ENCODE results near the gene UBE2E2.

UBE2E2 gene

DNA sequence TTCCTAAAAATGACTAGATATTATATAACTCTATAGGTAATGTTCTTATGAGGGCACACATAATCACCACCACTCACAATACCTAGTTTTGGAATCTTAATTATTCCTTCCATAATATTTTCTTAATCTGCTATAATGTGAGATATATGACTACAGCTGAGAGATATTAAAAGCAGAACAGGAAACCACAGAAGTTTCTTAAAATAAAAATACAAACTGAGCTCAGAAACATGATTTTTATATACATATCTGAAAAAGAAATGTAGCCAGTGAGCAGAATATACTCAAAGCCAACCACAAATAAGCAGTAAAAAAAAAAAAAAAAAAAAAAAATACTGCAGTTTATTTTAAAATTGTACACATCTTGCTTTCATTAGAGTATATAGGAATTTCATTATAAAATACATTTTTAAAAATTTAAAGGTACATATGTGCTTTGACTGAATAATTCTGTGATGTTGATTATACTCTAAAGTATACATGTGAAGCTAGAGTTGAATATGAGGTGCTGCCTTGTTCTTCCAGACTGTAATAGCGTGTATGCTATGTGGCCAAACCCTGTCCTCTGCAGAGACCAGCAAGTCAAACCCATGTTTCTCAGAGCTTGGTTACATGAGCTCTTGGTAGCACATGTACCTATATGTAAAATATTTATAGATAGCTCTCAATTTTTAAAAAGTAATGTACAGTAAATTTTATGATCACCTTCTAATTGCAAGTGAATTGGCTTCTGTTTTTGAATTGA, 175.0 kb downstream of the UBE2E2 start:
- in situ Hi-C loops (cut with HindIII; ENCODE audit: low sequenced_read_pairs), result no loop called here

DNA sequence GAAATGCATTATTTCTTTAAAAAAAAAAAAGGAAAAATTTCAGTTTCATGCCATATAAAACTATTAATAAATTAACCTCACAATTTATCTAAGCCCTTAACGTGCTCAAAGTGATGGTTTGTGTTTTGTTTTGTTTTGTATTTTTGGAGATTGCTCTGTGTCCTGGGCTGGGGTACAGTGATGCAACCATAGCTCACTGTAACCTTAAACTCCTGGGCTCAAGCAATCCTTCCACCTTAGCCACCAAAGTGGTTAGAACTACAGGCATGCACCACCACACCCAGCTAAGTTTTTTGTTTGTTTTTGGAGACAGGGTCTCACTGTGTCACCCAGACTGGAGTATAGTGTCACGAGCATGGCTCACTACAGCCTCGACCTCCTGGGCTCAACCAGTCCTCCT, 180.7 kb downstream of the UBE2E2 start:
- in situ Hi-C loops (cut with HindIII; ENCODE audit: low sequenced_read_pairs), result no loop called here

DNA sequence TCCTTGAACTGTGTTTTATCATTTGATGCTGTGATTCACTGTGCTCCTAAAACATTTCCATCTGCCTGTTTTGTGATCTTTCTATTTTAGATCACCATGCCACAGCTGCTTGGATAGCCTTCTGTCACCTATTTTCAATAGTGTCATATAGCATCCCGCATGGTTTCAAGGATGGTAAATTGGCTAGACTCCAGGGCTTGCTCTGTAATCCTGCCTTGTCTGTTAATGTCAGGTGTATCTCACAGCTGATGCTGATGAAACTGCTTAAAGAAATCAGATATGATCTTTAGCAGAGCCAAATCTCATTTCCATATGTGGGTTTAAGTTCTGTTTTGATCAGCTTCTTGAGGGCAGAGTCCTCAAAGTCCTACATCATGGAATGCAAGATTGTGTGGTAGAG, 182.2 kb downstream of the UBE2E2 start:
- in situ Hi-C loops (cut with HindIII; ENCODE audit: low sequenced_read_pairs), result no loop called here

- in situ Hi-C loops (cut with HindIII; ENCODE audit: low sequenced_read_pairs), result no loop called here
These were observed 184.3 kb downstream of the UBE2E2 start for GRCh38 chr3:23387286-23387918.

- in situ Hi-C loops (cut with HindIII; ENCODE audit: low sequenced_read_pairs), result no loop called here
These were observed 186.0 kb downstream of the UBE2E2 start for GRCh38 chr3:23389089-23389488.

- in situ Hi-C loops (cut with HindIII; ENCODE audit: low sequenced_read_pairs), result no loop called here
These were observed 186.6 kb downstream of the UBE2E2 start for GRCh38 chr3:23389686-23390085.

DNA sequence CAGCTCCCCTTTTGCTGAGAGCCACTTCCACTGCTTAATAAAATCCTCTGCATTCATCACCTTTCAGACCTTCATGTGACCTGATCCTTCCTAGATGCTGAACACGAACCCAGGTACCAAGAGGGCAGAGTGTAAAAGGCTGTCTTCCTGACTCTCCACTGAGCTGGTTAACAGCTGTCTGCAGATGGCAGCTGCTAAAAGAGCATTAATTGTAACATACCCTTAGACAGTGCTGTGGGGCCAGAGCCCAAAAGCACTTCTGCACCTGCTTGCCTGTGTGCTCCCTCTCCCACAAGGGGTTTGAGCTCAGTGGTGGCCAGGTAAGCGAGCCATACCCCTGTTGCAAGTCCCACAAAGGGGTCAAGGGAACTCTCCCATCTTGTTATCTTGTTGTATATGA, 187.3 kb downstream of the UBE2E2 start:
- in situ Hi-C loops (cut with HindIII; ENCODE audit: low sequenced_read_pairs), result no loop called here

- in situ Hi-C loops (cut with HindIII; ENCODE audit: low sequenced_read_pairs), result no loop called here
These were observed 187.9 kb downstream of the UBE2E2 start for GRCh38 chr3:23390989-23391553.

GRCh38 chr3:23395115-23395514, 192.0 kb downstream of the UBE2E2 start:
- in situ Hi-C loops (cut with HindIII; ENCODE audit: low sequenced_read_pairs), result no loop called here

DNA sequence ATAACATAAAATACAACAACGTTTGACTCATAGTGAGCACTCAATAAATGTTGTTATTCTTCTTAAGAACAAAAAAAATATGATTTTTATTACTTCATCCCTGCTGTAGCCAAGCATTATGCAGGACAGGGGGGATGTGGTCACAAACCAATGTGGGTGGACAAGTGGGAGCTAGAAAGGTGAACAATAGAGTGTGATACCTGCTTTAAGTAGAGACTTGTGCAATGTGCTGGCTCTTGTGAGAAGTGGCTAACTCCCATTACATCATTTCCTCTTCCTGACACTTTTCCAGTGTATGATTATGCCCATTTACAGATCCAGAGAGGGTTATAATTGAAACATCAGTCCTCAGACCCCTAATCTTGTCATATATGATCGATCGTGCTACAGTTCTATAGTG, 193.6 kb downstream of the UBE2E2 start:
- in situ Hi-C loops (cut with HindIII; ENCODE audit: low sequenced_read_pairs), result no loop called here

DNA sequence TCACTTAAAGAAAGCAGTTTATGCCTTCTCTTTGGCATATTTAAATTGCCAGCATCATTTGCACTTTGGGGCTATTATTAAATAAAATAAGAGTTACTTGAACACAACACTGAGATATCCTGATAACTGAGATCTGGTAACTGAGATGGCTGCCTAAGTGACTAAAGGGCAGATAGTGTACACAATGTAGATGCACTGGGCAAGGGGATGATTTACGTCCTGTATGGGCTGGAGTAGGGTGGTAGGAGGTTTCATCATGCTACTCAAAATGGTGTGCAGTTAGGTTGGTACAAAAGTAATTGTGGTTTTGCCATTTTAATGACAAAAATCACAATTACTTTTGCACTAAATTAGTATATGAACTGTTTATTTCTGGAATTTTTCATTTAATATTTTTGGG, 196.1 kb downstream of the UBE2E2 start:
- in situ Hi-C loops (cut with HindIII; ENCODE audit: low sequenced_read_pairs), result no loop called here

- in situ Hi-C loops (cut with HindIII; ENCODE audit: low sequenced_read_pairs), result no loop called here
These were observed 199.8 kb downstream of the UBE2E2 start for GRCh38 chr3:23402728-23403492.

GRCh38 chr3:23404246-23404645, 201.1 kb downstream of the UBE2E2 start:
- in situ Hi-C loops (cut with HindIII; ENCODE audit: low sequenced_read_pairs), result no loop called here

GRCh38 chr3:23405081-23405480, 202.0 kb downstream of the UBE2E2 start:
- in situ Hi-C loops (cut with HindIII; ENCODE audit: low sequenced_read_pairs), result no loop called here

DNA sequence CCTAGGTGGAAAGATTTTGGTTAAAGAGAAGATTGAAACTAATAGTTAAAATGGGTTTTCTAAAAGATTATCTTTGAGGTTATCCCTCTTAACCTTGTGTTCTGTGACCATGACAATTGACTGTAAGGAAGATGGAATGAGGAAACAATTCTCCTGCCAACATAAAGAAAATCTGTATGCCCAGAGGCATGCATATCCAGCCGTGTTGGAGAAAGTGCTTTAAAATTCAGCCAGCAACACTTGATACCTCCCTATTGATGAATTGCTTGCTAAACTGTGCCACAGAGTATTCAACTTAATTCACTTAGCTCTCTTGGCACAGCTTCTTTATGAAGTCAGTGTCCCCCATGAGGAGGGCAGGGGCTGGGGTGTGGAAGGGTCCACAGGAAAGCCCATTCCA, 203.5 kb downstream of the UBE2E2 start:
- in situ Hi-C loops (cut with HindIII; ENCODE audit: low sequenced_read_pairs), result no loop called here

- in situ Hi-C loops (cut with HindIII; ENCODE audit: low sequenced_read_pairs), result no loop called here
These were observed 214.9 kb downstream of the UBE2E2 start for GRCh38 chr3:23418026-23418425.

- in situ Hi-C loops (cut with HindIII; ENCODE audit: low sequenced_read_pairs), result no loop called here
These were observed 218.8 kb downstream of the UBE2E2 start for GRCh38 chr3:23421811-23422516.

DNA sequence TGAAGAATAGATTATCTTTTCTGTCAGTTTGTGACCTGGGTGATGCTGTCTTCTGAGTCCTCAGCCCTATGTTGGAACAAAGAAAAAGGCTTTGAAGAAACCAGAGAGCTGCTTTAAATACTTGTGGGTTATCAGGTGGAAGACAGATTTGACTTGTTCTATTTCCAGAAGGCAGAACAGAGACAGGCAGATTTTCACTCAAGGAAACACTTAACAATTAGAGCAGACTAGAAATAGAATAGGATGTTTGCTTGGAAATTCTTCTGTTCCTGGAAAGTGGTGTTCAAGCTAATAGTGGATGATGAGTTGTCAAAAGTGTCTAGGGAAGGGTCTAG, 219.4 kb downstream of the UBE2E2 start:
- in situ Hi-C loops (cut with HindIII; ENCODE audit: low sequenced_read_pairs), result no loop called here

- in situ Hi-C loops (cut with HindIII; ENCODE audit: low sequenced_read_pairs), result no loop called here
These were observed 222.3 kb downstream of the UBE2E2 start for GRCh38 chr3:23425410-23425809.

GRCh38 chr3:23430781-23431398, 227.8 kb downstream of the UBE2E2 start:
- in situ Hi-C loops (cut with HindIII; ENCODE audit: low sequenced_read_pairs), result no loop called here

DNA sequence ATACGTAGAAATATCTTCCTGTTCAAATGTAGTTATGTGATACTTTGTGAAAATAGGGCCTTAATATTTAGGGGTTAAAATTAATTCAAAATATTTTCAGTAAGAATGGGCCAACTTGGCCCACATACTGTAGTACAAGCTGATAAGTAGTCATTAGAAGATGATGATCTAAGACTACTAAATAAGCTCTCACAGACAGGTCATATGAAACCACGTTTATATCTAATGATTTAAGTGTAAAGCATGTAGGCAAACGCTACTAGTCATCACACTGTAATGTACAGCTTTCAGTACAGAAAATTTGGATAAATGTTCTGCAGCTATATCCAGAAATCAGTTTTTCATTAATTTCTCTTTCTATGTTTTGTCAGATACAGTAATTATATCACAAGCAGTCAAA, 228.6 kb downstream of the UBE2E2 start:
- in situ Hi-C loops (cut with HindIII; ENCODE audit: low sequenced_read_pairs), result no loop called here

Measured in DLD1 (cell line).